GM19239 (cell line): ENCODE data around the gene SLC22A9.
A peak's percentile ranks its signal among the peaks of the same experiment; 100 is the strongest.
"Not testable (repeated sequence)": the region's sequence is repeated elsewhere in the genome, so short reads cannot be mapped to it uniquely, and the experiment has no call there.

ENCODE experiments used
- DNase-seq: peaks from one replicate; pipeline ENCODE4 v3.0.0; 2011; ENCODE audit warnings: low spot score; ENCODE audit not compliant: insufficient read length
- FAIRE-seq: peaks from 2 replicates; lab custom pipeline; 2011; peaks lifted over from hg19 to GRCh38; lab: Jason Lieb, UNC

The SLC22A9 gene

DNA sequence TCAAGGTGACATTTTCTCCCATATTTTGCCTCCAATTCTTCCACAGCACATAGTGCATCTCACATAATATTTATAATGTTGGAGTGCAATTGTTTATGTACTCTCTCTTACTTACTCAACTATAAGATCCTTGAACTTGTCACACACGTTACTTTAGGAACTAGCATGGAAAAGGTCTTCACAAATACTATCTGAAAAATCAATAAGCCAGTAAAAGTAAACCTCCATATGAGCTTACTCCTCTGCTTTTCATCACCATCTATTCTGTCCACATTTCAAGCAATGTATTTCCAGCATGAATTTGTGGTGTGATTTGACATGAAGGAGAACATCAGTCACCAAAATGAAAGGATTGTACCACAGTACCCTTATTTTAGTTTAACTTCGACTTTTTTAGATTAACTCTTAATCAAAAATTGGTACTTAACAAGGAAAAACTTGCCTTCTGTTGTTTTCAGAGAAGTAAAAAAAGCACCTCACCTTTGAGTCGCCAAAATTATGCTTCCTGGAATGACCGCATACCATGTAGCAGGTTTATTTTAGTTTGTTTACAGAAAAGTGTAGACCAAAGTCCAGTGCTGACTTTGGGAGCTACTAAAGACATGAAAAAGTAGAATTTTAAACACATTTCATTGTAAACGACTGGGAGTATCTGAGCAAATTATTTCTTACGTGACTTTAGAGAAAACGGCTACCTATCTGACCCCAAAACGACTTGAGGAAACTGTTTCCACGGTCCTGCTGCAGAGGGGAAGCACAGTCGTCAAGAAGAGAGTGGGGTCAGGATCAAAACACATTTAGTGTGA is at the start of gene SLC22A9:
Gene SLC22A9, plus strand, starts transcription at position 621 of the 806 bp plus-strand sequence. CDS start 272 bp downstream, outside the sequence.
- FAIRE-seq: no peak

DNA sequence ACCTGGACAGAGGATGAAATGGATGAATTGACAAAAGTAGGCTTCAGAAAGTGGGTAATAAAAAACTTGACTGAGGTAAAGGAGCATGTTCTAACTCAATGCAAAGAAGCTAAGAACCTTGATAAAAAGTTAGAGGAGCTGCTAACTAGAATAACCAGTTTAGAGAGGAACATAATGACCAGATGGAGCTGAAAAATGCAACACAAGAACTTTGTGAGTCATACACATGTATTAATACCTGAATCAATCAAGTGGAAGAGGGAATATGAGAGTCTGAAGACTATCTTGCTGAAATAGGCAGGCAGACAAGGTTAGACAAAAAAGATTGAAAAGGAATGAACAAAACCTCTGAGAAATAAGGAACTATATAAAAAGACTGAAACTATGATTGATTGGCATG is 47.9 kb upstream of the SLC22A9 start:
- no peak for FAIRE-seq
- no peak for DNase-seq

More for the DNA sequence above, at the start of gene SLC22A9:
- DNase-seq: no peak

DNA sequence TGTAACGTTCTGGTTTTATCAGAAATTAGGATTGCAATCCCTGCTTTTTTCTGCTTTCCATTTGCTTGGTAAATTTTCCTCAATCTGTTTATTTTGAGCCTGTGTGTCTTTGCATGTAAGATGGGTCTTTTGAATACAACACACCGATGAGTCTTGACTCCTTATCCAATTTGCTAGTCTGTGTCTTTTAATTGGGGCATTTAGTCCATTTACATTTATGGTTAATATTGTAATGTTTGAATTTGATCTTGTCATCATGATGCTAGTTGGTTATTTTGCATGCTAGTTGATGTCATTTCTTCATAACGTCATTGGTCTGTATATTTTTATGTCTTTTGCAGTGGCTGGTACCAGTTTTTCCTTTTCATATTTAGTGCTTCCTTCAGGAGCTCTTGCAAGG is 34.5 kb upstream of the SLC22A9 start:
- DNase-seq, FAIRE-seq: not testable (repeated sequence)

DNA sequence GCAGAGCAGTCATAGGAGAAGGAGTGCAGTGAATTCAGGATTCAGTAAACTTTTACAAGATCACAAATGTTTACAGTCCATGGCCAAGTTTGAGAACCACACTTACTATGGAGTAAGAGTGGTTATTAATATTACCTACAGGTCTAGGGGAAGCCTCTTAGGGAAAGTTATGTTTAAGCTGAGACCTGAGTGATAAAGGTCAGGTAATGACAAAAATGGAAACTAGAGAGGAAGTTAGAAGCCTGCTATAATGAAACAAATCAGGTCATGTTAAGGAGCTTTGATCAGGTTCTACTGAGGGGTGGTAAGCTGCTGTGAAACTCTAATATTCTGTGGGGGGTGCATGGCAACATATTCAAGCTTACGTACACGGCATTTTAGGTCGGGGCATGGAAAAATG is 32.5 kb upstream of the SLC22A9 start:
- FAIRE-seq: no peak
- no peak for DNase-seq

DNA sequence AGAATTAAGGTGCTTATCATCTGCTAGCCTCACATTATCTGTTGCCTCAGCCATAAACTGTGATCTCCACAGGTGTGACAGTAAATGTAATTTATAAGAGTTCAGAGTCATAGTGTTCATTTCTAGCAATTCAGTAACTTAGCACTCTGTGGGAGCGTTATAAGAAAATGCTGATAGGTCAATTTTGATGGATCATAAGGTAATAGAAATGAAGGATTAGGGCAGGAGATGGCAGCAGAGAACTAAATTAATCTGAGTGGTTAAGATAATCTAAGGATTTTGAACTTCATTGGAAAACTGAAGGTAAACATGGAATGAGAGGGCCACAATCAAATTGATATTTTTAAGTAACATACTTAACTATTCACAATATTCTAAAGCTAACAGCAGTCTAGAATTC is 26.5 kb upstream of the SLC22A9 start:
- FAIRE-seq (no peak), DNase-seq (no peak)

DNA sequence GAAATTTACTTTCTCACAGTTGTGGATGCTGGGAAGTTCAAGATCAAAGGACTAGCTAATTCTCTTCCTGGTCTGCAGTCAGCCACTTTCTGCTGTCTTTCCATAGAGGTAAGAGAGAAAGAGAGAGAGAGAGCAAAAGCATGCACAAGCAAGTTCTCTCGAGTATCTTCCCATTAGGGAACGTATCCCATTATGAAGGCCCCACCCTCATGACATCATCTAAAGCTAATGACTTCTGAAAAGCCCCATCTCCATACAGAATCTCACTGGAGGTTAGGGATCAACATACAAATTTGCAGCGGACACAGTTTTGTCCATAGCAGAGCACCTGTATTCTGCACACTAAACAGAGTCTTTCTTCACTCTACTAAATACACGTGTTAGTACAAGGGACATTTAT is 17.4 kb upstream of the SLC22A9 start:
- FAIRE-seq: no peak
- DNase-seq: no peak

DNA sequence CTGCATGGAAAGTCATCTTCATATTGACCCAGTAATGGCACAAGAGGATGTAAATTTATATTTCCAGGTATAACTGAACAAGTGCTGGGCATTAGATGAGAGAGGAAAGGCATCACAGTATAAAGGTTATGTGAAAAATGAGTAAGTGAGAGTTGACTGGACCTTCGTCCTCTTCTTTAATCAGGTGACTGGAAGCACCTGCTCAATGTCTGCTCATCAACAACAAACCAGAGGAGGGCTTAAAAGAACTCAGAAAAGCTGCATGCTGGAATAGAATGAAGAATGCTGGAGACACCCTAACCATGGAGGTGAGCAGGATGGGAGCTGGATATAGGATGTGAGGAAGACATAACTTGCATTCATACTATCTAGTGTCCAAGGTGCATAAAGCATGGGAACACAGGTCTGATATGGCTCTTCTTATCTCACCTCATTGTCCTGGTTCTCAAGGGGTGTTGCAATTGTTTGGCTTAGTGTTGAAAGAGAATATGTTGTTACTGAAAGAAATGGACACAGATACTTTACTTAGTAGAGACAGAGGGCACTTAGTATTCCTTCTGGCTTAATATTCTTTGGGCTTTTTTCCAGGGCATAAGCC is 7.3 kb upstream of the SLC22A9 start:
- FAIRE-seq (no peak), DNase-seq (no peak)

DNA sequence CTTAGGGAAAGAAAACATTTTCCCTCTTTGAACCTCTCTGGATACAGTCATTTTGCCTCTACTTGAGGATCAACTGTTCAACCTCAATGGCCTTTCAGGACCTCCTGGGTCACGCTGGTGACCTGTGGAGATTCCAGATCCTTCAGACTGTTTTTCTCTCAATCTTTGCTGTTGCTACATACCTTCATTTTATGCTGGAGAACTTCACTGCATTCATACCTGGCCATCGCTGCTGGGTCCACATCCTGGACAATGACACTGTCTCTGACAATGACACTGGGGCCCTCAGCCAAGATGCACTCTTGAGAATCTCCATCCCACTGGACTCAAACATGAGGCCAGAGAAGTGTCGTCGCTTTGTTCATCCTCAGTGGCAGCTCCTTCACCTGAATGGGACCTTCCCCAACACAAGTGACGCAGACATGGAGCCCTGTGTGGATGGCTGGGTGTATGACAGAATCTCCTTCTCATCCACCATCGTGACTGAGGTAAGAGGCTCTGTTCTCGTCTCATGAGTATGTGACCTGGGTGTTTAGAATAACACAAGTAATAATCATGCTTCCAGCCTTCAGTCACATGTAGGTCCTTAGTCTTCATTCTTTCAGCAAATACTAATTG is 495 bp downstream of the SLC22A9 start:
- no peak for FAIRE-seq

DNA sequence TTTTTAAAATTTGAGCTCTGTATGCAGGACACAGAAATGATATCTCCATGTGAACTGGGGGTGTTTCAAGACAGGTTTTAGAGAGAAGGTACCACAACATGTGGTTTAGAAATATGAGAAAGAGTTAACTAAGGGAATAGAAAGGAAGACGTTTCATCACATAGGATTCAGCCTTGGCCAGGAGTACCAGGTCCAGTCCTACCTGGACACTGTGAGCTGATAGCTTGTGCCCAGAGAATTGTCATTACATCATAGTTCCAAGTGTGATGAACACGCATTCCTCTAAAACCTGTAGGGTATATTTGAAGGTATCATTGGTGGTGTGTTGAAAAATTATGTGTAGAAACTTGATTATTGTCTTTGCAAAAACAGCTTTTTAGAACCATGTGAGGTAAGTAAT is 1.8 kb downstream of the SLC22A9 start:
- DNase-seq (no peak), FAIRE-seq (no peak)

More for the DNA sequence above, 495 bp downstream of the SLC22A9 start:
- DNase-seq: no peak

DNA sequence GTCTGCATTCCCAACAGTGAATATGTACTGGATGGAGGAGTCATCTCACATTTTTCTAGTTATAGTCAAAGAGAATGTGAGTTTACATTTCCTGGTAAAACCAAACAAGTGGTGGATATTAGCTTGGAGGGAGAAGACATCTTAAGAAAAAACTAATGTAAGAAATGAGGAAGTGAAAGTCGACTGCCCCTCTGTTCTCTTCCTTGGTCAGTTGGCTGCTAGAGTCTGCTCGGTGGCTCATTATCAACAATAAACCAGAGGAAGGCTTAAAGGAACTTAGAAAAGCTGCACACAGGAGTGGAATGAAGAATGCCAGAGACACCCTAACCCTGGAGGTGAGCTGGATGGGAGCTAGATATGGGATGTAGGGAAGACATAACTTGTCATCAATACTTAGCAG is 5.8 kb downstream of the SLC22A9 start:
- DNase-seq (peak; percentile 14), FAIRE-seq (peak; percentile 87)

DNA sequence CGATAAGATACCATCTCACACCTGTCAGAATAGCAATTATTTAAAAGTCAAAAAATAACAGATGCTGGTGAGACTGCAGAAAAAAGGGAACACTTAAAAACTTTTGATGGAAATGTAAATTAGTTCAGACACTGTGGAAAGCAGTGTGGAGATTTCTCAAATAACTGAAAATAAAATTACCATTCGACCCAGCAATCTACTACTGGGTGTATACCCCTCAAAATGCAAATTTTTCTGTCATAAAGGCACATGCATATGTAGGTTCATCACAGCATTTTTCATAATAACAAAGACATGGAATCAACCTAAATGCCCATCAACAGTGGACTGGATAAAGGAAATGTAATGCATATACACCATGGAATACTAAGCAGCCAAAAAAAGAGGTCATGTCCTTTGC is 10.5 kb downstream of the SLC22A9 start:
- no peak for DNase-seq
- FAIRE-seq: no peak

DNA sequence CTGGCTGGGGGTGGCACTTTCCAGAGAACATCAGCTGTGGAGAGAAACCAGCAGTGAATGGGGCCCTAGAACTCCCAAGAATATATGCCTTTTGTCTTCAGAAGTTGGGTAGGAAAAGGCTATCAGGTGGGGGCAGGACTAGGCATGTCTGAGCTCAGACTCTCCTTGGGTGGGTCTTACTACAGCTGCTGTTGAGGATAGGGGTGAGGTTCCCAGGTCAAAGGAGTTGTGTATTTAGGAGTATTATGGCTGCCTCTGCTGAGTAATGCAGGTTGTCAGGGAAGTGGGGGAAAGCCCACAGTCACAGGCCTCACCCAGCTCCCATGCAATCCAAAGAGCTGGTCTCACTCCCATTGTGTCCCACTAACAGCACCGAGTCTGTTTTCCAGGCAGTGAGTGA is 26.1 kb downstream of the SLC22A9 start:
- FAIRE-seq: no peak

DNA sequence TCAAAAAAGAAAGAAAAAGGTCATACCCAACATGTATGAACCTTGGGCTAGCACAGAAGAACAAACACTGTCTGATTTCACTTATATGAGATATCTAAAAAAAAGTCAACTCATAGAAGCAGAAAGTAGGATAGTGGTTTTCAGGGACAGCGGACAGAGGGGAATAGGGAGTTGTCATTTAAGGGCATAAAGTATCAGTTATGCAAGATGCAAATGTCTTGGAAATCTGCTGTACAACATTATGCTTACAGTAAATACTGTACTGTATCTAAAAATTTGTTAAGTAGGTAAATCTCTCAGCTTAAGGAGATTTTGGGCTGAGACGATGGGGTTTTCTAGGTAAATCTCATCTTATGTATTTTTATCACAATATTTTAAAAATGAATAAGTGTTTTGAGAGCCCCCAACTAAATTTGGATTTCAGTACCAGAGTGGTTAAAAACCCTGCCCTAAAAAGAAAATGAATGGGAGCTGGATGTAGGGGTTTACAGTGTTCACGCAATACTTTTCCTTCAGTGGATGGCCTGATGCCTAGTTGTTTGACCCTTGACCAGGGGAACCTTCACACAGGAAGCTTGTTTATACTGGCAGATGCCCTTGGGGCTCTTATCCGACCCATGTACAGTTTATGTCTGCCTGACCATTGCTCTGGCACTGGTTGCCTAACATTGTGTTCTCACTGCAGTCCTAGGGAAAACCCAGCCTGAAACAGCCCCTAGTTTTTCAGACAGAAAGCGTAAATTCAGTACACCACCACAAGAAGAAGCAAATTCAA is 34.8 kb downstream of the SLC22A9 start:
- FAIRE-seq (no peak), DNase-seq (no peak)

More for the DNA sequence above, 26.1 kb downstream of the SLC22A9 start:
- no peak for DNase-seq

DNA sequence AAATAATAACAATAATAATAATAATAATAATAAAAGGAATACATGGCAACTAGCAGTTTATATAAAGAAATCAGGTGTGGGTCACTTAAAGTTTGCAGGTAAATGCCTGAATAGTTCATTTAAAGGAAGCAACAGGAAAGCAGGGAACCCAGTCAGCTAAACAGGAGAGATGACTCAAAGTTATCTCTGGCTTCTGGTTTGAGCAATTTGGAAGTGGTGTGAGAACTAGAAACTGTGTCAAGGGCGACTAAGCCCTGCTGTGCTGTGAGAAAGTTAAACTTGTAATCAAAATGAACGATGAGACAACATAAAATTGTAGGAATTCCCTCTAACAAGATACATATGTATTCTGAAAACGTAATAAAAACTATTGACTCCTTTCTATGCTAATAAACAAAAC is 35.5 kb downstream of the SLC22A9 start:
- DNase-seq (no peak), FAIRE-seq (no peak)

DNA sequence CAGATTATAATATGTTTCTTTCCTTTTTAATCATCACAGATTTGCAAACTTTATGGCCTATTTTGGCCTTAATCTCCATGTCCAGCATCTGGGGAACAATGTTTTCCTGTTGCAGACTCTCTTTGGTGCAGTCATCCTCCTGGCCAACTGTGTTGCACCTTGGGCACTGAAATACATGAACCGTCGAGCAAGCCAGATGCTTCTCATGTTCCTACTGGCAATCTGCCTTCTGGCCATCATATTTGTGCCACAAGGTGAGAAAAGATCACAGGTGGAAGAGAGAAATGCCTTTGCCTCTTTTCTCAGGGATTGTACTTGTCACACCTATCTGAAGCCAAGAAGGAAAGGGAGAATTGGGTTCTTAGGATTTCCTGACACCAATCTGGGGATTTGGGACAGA is 36.9 kb downstream of the SLC22A9 start:
- DNase-seq (no peak), FAIRE-seq (no peak)

DNA sequence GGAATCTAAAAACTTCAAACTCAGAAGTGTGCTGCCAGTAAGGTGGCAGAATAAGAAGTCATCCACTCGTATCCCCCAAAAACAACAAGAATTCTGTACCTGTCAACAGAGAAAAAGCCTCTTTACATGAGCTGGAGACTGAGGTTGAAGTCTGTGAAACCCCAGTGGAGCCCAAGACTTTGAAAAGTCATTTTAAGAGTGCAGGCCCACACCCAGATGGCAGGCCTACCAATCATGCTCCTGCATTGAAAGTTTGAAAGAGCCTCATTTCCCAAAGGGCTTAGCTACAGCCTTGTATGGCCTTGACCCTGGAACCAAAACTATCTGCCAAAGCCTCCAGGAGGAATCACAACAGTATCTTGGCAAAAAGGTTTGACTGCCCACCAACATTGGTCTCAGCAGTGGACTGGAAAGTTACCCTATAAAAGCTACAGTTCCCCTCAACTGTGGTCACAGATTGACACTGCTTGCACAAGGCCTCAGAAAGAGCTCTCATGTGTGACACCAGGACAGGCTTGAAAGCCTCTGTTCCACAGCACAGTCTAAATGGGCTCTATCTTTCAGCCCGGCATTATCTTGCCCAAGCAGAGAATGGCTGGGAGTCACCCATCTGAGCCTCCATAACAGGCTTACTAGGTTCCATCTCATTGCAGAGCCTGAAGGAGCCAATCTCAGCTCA is 47.7 kb downstream of the SLC22A9 start:
- DNase-seq (no peak), FAIRE-seq (no peak)

DNA sequence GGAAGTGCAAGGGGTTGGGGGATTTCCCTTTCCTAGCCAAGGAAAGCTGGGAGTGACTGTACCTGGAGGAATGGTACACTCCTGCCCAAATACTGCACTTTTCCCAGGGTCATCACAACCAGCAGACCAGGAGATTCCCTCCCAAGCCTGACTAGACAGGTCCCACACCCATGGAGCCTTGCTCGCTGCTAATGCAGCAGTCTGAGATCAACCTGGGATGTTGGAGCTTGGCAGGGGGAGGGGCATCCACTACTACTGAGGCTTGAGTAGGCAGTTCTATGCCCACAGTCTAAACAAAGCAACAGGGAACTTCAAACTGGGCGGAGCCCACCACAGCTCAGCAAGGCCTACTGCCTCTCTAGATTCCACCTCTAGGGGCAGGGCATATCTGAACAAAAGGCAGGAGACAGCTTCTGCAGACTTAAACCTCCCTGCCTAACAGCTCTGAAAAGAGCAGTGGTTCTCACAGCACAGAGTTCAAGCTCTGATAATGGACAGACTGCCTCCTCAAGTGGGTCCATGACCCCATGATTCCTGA is 58.5 kb downstream of the SLC22A9 start:
- FAIRE-seq (no peak), DNase-seq (no peak)

DNA sequence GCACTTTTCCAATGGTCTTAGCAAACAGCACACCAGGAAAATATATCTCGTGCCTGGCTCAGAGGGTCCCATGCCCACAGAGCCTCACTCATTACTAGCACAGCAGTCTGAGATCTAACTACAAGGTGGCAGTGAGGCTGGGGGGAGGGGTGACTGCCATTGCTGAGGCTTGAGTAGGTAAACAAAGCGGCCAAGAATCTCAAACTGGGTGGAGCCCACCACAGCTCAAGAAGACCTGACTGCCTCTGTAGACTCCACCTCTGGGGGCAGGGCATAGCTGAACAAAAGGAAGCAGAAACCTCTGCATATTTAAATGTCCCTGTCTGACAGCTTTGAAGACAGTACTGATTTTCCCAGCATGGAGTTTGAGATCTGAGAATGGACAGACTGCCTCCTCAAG is 61.1 kb downstream of the SLC22A9 start:
- not testable (repeated sequence) for FAIRE-seq, DNase-seq

DNA sequence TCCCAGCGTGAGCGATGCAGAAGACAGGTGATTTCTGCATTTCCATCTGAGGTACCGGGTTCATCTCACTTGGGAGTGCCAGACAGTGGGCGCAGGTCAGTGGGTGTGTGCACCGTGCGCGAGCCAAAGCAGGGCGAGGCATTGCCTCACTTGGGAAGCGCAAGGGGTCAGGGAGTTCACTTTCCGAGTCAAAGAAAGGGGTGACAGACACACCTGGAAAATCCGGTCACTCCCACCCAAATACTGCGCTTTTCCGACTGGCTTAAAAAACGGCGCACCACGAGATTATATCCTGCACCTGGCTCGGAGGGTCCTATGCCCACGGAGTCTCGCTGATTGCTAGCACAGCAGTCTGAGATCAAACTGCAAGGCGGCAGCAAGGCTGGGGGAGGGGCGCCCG is 65.8 kb downstream of the SLC22A9 start:
- not testable (repeated sequence) for DNase-seq, FAIRE-seq

DNA sequence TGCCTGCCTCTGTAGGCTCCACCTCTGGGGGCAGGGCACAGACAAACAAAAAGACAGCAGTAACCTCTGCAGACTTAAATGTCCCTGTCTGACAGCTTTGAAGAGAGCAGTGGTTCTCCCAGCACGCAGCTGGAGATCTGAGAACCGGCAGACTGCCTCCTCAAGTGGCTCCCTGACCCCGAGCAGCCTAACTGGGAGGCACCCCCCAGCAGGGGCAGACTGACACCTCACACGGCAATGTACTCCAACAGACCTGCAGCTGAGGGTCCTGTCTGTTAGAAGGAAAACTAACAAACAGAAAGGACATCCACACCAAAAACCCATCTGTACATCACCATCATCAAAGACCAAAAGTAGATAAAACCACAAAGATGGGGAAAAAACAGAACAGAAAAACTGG is 66.2 kb downstream of the SLC22A9 start:
- FAIRE-seq, DNase-seq: not testable (repeated sequence)
